Keratinocyte (primary cell): Measurements from ENCODE around the gene GPC3.

ENCODE experiments used
- CTCF ChIP-seq, 3 experiments: IDR thresholded peaks in 1 of 3; conservative IDR thresholded peaks in 1 of 3; optimal IDR thresholded peaks in 1 of 3; 2 replicates in 2 of 3; 3 replicates in 1 of 3; pipeline versions ENCODE3 to v1.5.1; 2011; ENCODE audit warnings: low read length in 3 of 3, mild to moderate bottlenecking in 3 of 3, moderate library complexity in 2 of 3, control low read depth in 1 of 3, inconsistent platforms in 1 of 3; ENCODE audit not compliant: insufficient read depth in 2 of 3; ENCODE audit errors: extremely low read depth in 1 of 3
- EZH2 ChIP-seq: IDR thresholded peaks from one replicate; pipeline ENCODE4 v1.6.1; 2012; ENCODE audit warnings: inconsistent platforms, mild to moderate bottlenecking, low read length, moderate library complexity

GRCh38 chrX:133985967-133986683, 731 bp upstream of the GPC3 start:
- TF ChIP-seq CTCF (optimal IDR thresholded peaks at IDR 0.05 in 1 of 3, IDR thresholded peaks at IDR 0.05 in 1 of 3, conservative IDR thresholded peaks at IDR 0.05 in 1 of 3; ENCODE audit: extremely low read depth in 1 of 3, insufficient read depth in 2 of 3, low read length in 3 of 3) (no peak), EZH2 (no peak)
